GM19240 (cell line): Measurements from ENCODE around the gene THSD4.
"Not testable (repeated sequence)": the region's sequence is repeated elsewhere in the genome, so short reads cannot be mapped to it uniquely, and the experiment has no call there.

ENCODE experiments used
- DNase-seq: peaks from one replicate; pipeline ENCODE4 v3.0.0; 2011; ENCODE audit warnings: low spot score; ENCODE audit not compliant: insufficient read length

THSD4 gene

GRCh38 chr15:71256934-71257664 is 141.8 kb downstream of the THSD4 start:
- DNase-seq: no peak

GRCh38 chr15:71259866-71260265 is 144.6 kb downstream of the THSD4 start:
- no peak for DNase-seq

- DNase-seq: no peak
Observed at GRCh38 chr15:71261418-71261817, 146.1 kb downstream of the THSD4 start.

GRCh38 chr15:71261909-71262308 is 146.6 kb downstream of the THSD4 start:
- no peak for DNase-seq

- no peak for DNase-seq
Observed at GRCh38 chr15:71262599-71262998, 147.3 kb downstream of the THSD4 start.

GRCh38 chr15:71265606-71266005 is 150.3 kb downstream of the THSD4 start:
- DNase-seq: not testable (repeated sequence)

GRCh38 chr15:71271327-71271726 is 156.1 kb downstream of the THSD4 start:
- DNase-seq: no peak

GRCh38 chr15:71272932-71273331 is 157.7 kb downstream of the THSD4 start:
- no peak for DNase-seq

- DNase-seq: no peak
Observed at GRCh38 chr15:71273731-71274447, 158.6 kb downstream of the THSD4 start.

GRCh38 chr15:71274448-71274798 is 159.2 kb downstream of the THSD4 start:
- DNase-seq: no peak

- no peak for DNase-seq
Observed at GRCh38 chr15:71275098-71275497, 159.8 kb downstream of the THSD4 start.

GRCh38 chr15:71275566-71276335 is 160.5 kb downstream of the THSD4 start:
- no peak for DNase-seq

- DNase-seq: no peak
Observed at GRCh38 chr15:71276336-71276665, 161.0 kb downstream of the THSD4 start.

- DNase-seq: no peak
Observed at GRCh38 chr15:71278989-71279756, 163.9 kb downstream of the THSD4 start.

- DNase-seq: no peak
Observed at GRCh38 chr15:71279757-71280141, 164.5 kb downstream of the THSD4 start.

- DNase-seq: no peak
Observed at GRCh38 chr15:71280206-71280605, 164.9 kb downstream of the THSD4 start.

- no peak for DNase-seq
Observed at GRCh38 chr15:71281256-71281655, 166.0 kb downstream of the THSD4 start.

- no peak for DNase-seq
Observed at GRCh38 chr15:71282076-71282475, 166.8 kb downstream of the THSD4 start.

- DNase-seq: no peak
Observed at GRCh38 chr15:71288348-71288955, 173.2 kb downstream of the THSD4 start.

- no peak for DNase-seq
Observed at GRCh38 chr15:71290002-71290401, 174.7 kb downstream of the THSD4 start.
